GM18867 (cell line): ENCODE data around the gene ARHGAP27.
"Not testable (repeated sequence)": the region's sequence is repeated elsewhere in the genome, so short reads cannot be mapped to it uniquely, and the experiment has no call there.

Experiments used
- ATAC-seq: cut with Tn5 transposase; IDR thresholded peaks from one replicate; pipeline ENCODE4 v1.9.1; 2021; ENCODE audit warnings: mild to moderate bottlenecking, moderate library complexity; ENCODE audit not compliant: unreplicated experiment

ARHGAP27 gene

GRCh38 chr17:45432405-45433158, at the start of gene ARHGAP27:
Gene ARHGAP27, minus strand, starts transcription at chr17:45432870. Its CDS starts 2,591 bp downstream, at chr17:45430279.
- ATAC-seq, result no peak

DNA sequence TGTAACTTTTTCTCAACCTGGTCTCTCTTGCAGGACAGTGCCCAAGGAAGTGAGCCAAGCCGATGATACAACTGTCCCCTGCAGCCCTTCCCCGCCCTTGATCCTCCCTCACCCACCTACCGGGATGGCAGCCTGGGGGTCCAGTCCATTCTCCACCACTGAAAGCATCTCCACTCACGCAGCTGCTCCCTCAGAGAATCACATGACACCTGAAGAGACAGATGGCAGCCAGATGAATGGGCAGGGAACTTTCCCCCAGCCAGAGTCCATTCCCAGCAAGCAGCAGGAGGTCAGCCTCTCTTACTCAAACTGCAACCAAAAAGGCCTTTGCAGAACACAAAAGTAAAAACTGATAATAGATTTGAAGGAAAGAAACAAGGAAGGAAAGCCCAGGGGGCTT, 49.6 kb upstream of the ARHGAP27 start:
- ATAC-seq, result not testable (repeated sequence)

GRCh38 chr17:45475436-45475835, 42.8 kb upstream of the ARHGAP27 start:
- not testable (repeated sequence) for ATAC-seq

GRCh38 chr17:45472249-45472648, 39.6 kb upstream of the ARHGAP27 start:
- ATAC-seq, result not testable (repeated sequence)

- not testable (repeated sequence) for ATAC-seq
These were observed 36.5 kb upstream of the ARHGAP27 start for GRCh38 chr17:45469204-45469563.

DNA sequence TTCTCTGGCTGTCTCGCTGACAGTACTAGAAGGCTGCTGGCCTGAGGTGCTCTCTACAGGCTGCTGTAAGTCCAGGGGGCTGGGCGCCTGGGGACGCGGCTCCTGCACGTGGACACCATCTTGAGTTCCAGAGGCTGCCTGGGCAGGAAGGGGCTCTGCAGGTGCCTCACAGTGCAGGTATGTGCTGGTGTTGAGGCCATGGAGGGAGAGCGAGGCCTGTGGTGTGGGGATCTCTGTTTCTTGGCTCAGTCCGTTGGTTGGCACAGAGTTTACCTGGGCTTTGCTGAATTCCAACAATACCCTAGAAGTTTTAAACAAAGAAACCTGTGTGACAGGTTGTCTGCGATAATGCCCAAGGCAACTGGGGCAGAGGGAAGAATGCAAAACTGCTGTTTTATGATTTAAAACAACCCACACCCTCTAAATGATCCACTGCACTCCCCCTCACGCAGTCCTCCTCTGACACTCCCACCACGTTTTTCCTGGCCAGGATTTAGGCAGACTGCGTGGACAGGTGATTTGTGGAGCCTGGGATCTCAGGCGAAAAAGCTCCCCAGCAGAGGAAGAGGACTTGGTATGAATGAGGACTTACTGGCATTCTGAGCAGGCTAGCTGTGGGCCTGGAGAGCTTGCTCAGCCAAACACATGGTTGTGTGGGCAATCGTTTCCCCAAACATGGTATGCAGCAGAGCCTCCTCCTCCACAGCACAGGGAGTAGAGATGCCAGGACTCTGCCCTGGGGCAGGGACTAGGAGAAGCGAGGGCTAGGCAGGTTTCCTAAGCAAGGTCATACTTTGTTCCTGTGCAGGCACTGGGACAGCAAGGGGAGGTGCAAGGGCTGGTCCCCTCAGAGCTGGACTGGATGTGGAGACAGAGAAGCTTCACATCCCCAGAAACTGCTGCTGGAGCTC, 35.9 kb upstream of the ARHGAP27 start:
- not testable (repeated sequence) for ATAC-seq

DNA sequence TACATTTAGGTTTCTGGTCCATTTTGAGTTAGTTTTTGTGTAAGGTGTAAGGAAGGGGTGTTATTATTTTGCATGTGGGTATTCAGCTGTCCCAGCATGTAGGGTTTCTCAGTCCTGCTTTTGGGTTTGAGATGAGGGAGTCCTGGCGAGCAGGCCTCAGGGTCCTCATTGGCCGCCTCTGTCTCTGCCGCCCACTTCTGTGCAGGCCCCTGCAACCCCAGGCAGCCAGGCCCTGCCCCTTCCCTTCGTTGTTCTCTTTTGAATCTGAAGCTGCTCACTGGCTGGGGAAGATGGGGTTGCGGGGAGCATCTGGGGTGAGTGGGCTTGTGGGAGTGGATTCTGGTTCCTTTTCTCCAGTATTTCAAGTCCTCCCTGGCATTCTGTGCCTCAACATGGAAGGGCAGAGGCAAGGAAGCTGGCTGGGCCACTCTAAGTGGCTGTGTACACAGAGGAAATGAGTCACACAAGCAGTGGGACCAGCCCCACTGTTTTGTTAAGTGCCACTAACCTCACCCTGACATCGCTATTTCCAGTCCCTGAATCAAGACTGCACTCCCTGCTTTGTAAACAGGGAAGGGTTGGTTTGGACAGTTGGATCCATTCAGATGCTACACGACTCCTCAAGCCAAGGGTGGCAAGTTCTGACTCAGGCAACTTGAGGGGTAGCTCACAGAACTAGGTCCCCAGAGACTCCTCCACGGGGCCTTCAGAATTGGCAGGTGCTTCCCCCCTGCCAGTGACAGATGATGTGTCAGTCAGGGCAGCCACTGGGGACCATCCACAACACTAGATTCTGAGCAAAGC, 29.1 kb upstream of the ARHGAP27 start:
- peak; percentile 72 for ATAC-seq

DNA sequence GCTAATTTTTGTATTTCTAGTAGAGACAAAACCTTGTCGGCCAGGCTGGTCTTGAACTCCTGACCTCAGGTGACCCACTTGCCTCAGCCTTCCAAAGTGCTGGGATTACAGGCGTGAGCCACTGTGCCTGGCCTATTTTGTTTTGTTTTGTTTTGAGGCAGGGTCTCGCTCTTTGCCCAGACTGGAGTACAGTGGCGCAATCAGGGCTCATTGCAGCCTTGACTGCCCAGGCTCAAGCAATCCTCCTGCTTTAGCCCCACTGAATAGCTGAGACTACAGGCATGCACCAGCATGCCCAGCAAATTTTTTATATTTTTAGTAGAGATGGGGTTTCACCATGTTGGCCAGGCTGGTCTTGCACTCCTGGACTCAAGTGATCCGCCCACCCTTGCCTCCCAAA, 27.8 kb upstream of the ARHGAP27 start:
- ATAC-seq, result not testable (repeated sequence)

- not testable (repeated sequence) for ATAC-seq
These were observed 21.7 kb upstream of the ARHGAP27 start for GRCh38 chr17:45454341-45454740.

- ATAC-seq, result not testable (repeated sequence)
These were observed 21.1 kb upstream of the ARHGAP27 start for GRCh38 chr17:45453731-45454130.

DNA sequence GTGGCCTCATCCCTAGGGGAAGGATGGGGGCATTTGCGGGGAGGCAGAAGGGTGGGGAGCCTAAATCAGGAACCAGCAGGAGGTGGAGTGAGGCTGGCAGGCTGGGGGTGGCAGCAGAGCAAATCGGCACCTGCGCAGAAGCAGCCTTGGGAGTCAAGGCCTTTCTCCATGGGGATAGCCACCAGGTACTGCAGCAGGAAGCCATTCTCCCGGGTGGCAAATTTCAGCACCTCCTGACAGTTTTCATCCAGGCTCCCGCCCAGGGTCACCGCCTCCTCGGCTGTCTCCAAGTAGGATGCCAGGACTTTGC, 20.5 kb upstream of the ARHGAP27 start:
- not testable (repeated sequence) for ATAC-seq

GRCh38 chr17:45452329-45453224, 19.9 kb upstream of the ARHGAP27 start:
- ATAC-seq, result not testable (repeated sequence)

- ATAC-seq, result not testable (repeated sequence)
These were observed 19.0 kb upstream of the ARHGAP27 start for GRCh38 chr17:45451660-45452059.

- no peak for ATAC-seq
These were observed 18.5 kb upstream of the ARHGAP27 start for GRCh38 chr17:45451131-45451530.

DNA sequence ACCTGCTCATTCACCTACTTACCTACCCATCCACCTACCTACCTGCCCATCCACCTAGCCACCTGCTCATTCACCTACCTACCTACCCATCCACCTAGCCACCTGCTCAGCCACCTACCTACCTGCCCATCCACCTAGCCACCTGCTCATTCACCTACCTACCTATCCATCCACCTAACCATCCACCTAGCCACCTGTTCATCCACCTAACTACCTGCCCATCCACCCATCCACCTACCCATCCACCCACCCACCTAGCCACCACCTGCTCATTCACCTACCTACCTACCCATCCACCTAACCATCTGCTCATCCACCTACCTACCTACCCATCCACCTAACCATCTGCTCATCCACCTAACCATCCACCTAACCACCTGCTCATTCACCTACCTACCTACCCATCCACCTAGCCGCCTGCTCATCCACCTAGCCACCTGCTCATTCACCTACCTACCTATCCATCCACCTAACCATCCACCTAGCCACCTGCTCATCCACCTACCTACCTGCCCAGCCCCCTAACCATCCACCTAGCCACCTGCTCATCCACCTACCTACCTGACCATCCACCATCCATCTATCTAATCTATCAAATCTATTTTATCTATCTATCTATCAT, 17.1 kb upstream of the ARHGAP27 start:
- not testable (repeated sequence) for ATAC-seq

DNA sequence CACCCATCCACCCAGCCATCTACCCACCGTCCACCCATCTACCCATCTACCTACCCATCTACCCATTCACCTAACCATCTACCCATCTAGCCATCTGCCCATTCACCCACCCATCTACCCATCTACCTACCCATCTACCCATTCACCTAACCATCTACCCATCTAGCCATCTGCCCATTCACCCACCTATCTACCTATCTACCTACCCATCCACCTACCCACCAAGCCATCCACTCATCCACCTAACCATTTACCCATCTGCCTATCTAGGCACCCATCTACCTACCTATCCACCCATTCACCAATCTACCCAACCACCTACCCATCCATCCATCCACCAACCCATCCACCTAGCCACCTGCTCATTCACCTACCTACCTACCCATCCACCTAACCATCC, 16.6 kb upstream of the ARHGAP27 start:
- not testable (repeated sequence) for ATAC-seq

- not testable (repeated sequence) for ATAC-seq
These were observed 15.8 kb upstream of the ARHGAP27 start for GRCh38 chr17:45448483-45448882.

DNA sequence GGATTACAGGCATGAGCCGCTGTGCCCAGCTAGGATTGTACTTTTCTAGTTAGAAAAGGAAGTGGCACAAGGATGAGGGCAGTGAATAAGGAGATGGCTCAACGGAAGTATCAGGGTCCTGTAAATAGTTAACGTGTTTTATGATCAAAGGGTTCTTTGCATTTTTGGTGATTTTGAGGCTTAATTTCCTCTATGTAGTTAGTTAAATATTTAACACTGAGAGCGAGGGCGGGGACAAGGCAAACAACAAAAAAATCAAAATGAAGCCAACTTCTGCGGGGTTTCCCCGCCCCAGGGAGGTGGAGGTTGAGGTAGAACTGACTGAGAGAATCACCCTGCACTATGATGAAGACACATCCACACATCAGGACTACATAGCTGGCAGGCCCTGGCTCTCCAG, 15.4 kb upstream of the ARHGAP27 start:
- not testable (repeated sequence) for ATAC-seq

DNA sequence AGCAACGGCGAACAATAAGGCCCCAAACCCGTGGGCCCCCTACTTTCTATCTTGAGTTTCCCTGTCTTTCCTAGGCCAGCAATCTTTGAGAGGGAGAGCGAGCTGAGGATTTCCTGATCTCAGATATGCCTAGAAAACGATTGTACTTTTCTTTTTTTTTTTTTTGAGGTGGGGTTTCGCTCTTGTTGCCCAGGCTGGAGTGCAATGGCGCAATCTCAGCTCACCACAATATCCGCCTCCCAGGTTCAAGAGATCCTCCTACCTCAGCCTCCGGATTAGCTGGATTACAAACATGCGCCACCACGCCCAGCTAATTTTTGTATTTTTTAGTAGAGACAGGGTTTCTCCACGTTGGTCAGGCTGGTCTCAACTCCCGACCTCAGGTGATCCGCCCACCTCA, 15.0 kb upstream of the ARHGAP27 start:
- ATAC-seq, result not testable (repeated sequence)
